Fibroblast of villous mesenchyme (primary cell): ENCODE measurements around the gene OR5K3. TPM values are rescaled to one million over a fixed set of nuclear protein-coding genes. Genes with fewer than 3 reads are reported as not detected.

Experiments used
- DNase-seq: peaks from one replicate; pipeline ENCODE4 v3.0.0-alpha.2; 2010; ENCODE audit warnings: low read depth
- H3K4me3 ChIP-seq: 2 replicates; pipeline ENCODE4 v1.5.1; 2011; ENCODE audit warnings: low read depth, mild to moderate bottlenecking, low read length
- total RNA-seq: library from RNA; depleted of rRNA; stranded (reverse); fragments of >200 nt; gene quantifications from 2 replicates; pipeline ENCODE4 v1.2.3, GENCODE V29; 2012
- TF ChIP-seq, protein P1 (sequence below): IDR thresholded peaks from 2 replicates; pipeline ENCODE4 v1.5.1; 2012; ENCODE audit warnings: low read depth, mild to moderate bottlenecking, low read length; ENCODE audit not compliant: insufficient read depth

Gene OR5K3
- total RNA-seq, 1 donor = not detected

- TF ChIP-seq, protein P1, sequence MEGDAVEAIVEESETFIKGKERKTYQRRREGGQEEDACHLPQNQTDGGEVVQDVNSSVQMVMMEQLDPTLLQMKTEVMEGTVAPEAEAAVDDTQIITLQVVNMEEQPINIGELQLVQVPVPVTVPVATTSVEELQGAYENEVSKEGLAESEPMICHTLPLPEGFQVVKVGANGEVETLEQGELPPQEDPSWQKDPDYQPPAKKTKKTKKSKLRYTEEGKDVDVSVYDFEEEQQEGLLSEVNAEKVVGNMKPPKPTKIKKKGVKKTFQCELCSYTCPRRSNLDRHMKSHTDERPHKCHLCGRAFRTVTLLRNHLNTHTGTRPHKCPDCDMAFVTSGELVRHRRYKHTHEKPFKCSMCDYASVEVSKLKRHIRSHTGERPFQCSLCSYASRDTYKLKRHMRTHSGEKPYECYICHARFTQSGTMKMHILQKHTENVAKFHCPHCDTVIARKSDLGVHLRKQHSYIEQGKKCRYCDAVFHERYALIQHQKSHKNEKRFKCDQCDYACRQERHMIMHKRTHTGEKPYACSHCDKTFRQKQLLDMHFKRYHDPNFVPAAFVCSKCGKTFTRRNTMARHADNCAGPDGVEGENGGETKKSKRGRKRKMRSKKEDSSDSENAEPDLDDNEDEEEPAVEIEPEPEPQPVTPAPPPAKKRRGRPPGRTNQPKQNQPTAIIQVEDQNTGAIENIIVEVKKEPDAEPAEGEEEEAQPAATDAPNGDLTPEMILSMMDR = peak; percentile 17
- peak; percentile 14 for DNase-seq
- no peak overlapping the region for H3K4me3 ChIP-seq
Observed at GRCh38 chr3:98359993-98360675, 30.3 kb upstream of the OR5K3 start.

- no peak for DNase-seq
- no peak overlapping the region for H3K4me3 ChIP-seq
- TF ChIP-seq, protein P1 = no peak
Observed at GRCh38 chr3:98360681-98361080, 29.8 kb upstream of the OR5K3 start.

GRCh38 chr3:98361289-98361688 lies 29.2 kb upstream of the OR5K3 start:
- DNase-seq = no peak
- TF ChIP-seq, protein P1 = no peak
- H3K4me3 ChIP-seq = no peak overlapping the region

GRCh38 chr3:98367464-98368246 lies 22.8 kb upstream of the OR5K3 start:
- no peak overlapping the region for H3K4me3 ChIP-seq
- DNase-seq = no peak
- TF ChIP-seq, protein P1 = no peak

- no peak for DNase-seq
- no peak overlapping the region for H3K4me3 ChIP-seq
- TF ChIP-seq, protein P1 = no peak
Observed at GRCh38 chr3:98371186-98371585, 19.3 kb upstream of the OR5K3 start.

DNA sequence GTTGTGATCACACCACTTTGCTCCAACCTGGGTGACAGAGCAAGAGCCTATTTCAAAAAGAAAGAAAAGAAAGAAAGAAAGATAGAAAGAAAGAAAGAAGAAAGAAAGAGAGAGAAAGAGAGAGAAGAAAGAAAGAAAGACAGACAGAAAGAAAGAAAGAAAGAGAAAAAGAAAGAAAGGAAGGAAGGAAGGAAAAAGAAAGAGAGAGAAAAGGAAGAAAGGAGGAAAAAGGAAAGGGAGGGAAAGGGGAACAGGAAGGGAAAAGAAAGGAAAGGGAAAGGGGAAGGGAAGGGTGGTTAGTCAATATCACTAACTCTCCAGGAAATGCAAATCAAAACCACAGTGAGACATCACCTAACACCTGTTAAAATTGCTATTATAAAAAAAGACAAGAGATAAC lies 18.6 kb upstream of the OR5K3 start:
- TF ChIP-seq, protein P1 = no peak
- H3K4me3 ChIP-seq = no peak overlapping the region
- no peak for DNase-seq
